Fibroblast of villous mesenchyme (primary cell): ENCODE measurements around the gene FSTL1. TPM values are rescaled to one million over a fixed set of nuclear protein-coding genes. Genes with fewer than 3 reads are reported as not detected.

ENCODE experiments used
- DNase-seq: peaks from one replicate; pipeline ENCODE4 v3.0.0-alpha.2; 2010; ENCODE audit warnings: low read depth
- H3K4me3 ChIP-seq: 2 replicates; pipeline ENCODE4 v1.5.1; 2011; ENCODE audit warnings: low read depth, mild to moderate bottlenecking, low read length
- CTCF ChIP-seq: IDR thresholded peaks from 2 replicates; pipeline ENCODE4 v1.5.1; 2012; ENCODE audit warnings: low read depth, mild to moderate bottlenecking, low read length; ENCODE audit not compliant: insufficient read depth
- total RNA-seq: library from RNA; depleted of rRNA; stranded (reverse); fragments of >200 nt; gene quantifications from 2 replicates; pipeline ENCODE4 v1.2.3, GENCODE V29; 2012

The FSTL1 gene
- total RNA-seq, 1 donor: 1,795 TPM

GRCh38 chr3:120428924-120429323 is 21.9 kb downstream of the FSTL1 start:
- TF ChIP-seq CTCF: no peak
- no peak overlapping the region for H3K4me3 ChIP-seq
- DNase-seq: no peak

GRCh38 chr3:120427201-120427600 is 23.6 kb downstream of the FSTL1 start:
- TF ChIP-seq CTCF: no peak
- no peak for DNase-seq
- H3K4me3 ChIP-seq: no peak overlapping the region

GRCh38 chr3:120425572-120426250 is 25.1 kb downstream of the FSTL1 start:
- H3K4me3 ChIP-seq: no peak overlapping the region
- peak; percentile 88 for DNase-seq
- TF ChIP-seq CTCF: no peak

GRCh38 chr3:120424976-120425570 is 25.7 kb downstream of the FSTL1 start:
- no peak for TF ChIP-seq CTCF
- no peak for DNase-seq
- H3K4me3 ChIP-seq: no peak overlapping the region

- TF ChIP-seq CTCF: no peak
- DNase-seq: no peak
- H3K4me3 ChIP-seq: no peak overlapping the region
Measured at GRCh38 chr3:120424506-120424905, 26.3 kb downstream of the FSTL1 start.

GRCh38 chr3:120423432-120423831 is 27.4 kb downstream of the FSTL1 start:
- no peak for DNase-seq
- H3K4me3 ChIP-seq: no peak overlapping the region
- no peak for TF ChIP-seq CTCF
